ENCODE data around the gene DYRK1B. TPM values are rescaled to one million over a fixed set of nuclear protein-coding genes. Genes with fewer than 3 reads are reported as not detected.

Gene DYRK1B
- total RNA-seq, 1 donor from 2014 or later = 31.7 TPM

DNA sequence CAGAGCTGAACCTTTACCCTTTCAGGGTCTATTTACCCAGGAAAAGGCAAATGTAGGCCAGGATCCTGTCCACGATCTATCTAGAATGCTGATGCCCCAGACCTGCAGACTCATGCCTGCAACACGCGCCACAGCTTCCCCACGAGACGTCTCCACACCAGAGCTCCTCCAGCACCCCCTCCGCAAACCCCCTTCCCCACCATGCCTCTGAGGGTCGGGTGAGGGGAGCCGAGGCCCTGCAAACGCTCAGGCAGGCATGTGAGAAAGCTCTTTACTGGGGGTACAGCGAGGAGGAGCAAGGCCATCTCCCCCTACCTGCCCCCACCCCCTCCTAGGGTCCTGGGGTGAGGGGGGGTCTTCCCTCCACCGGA lies 8.9 kb downstream of the DYRK1B start:
- Mint-ChIP-seq H3K36me3 (ENCODE audit: unreplicated experiment) (peaks cover 22% of the 10 kb centered on the region), H3K4me3 (ENCODE audit: unreplicated experiment) (no peak overlapping the region), H3K9me3 (ENCODE audit: unreplicated experiment) (no peaks in the 10 kb centered on the region), H3K4me1 (ENCODE audit: unreplicated experiment) (no peaks in the 10 kb centered on the region), H3K27me3 (ENCODE audit: unreplicated experiment) (no peaks in the 10 kb centered on the region), H3K27ac (ENCODE audit: unreplicated experiment) (no peak overlapping the region)
- DNase-seq (ENCODE audit: extremely low spot score, unreplicated experiment) = no peak
- no peak for TF ChIP-seq CTCF (IDR thresholded peaks at IDR 0.05)

DNA sequence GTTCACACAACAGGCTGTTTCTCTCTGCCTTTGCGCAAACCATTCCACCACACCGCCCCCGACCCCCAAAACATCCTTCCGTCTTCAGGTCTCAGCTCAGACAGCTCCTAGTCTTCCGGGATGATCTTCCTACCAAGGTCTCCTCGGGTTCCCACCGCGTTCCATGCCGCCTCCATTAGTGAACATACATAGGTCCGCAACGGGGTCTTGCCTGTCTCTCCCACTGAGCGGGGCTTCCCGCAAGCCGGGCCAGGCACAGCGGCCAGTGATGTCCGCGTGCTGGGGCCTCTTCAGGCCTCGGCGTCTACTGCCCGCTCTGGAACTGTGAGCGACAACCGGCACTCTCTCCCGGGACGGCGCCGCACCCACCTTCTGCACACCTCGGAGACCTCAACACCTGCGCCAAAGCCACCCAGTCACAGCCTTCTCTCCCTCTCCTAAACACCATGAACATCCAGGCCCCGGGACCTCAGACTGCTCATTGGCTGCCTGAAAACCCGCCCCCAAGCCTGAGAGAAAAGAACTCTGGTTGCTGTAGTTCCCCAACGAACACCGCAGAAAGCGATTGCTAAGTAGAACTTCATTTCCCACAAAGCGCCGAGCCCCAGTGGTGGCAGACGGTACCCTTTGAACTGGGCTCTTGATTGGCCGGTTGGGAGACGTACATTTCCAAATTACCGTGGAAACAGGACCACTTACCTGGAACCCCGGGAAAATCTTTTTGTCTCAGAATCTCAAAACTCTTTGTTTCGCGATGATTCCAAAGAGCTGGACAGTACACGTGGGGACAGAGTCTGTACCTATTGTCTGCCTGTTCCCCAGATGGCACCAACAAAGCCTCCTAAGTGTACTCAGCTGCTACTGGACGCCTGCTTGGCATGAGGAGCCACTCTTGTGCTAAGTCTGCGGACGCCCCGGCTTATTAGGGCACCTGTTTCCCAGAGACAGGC lies 9.5 kb downstream of the DYRK1B start:
- Mint-ChIP-seq H3K9me3 (ENCODE audit: unreplicated experiment) (no peaks in the 10 kb centered on the region), H3K27ac (ENCODE audit: unreplicated experiment) (no peak overlapping the region), H3K27me3 (ENCODE audit: unreplicated experiment) (no peaks in the 10 kb centered on the region), H3K36me3 (ENCODE audit: unreplicated experiment) (peaks cover 19% of the 10 kb centered on the region), H3K4me3 (ENCODE audit: unreplicated experiment) (no peak overlapping the region), H3K4me1 (ENCODE audit: unreplicated experiment) (no peaks in the 10 kb centered on the region)
- peak; percentile 92 for DNase-seq (ENCODE audit: extremely low spot score, unreplicated experiment)
- TF ChIP-seq CTCF (IDR thresholded peaks at IDR 0.05) = no peak

DNA sequence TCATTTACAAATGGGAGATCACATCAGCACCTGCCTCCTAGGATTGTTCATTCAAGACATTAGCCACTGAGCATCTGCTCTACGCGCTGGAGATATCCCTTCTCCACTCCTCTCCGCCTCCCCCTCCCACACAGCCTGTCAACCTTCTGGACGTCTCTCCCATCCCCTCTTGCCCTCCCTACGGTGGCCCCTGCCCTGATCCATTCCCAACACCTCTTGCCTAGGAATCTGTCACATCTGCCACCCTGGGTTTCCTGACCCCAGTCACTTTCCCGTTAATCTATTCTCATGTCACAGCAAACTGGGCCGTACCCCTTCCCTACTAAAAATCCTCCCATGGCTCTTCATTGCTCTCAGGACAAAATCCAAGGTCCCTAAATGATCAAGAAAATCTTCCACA lies 10.3 kb downstream of the DYRK1B start:
- Mint-ChIP-seq H3K27ac (ENCODE audit: unreplicated experiment) (no peak overlapping the region), H3K27me3 (ENCODE audit: unreplicated experiment) (no peaks in the 10 kb centered on the region), H3K9me3 (ENCODE audit: unreplicated experiment) (no peaks in the 10 kb centered on the region), H3K4me3 (ENCODE audit: unreplicated experiment) (no peak overlapping the region), H3K4me1 (ENCODE audit: unreplicated experiment) (no peaks in the 10 kb centered on the region), H3K36me3 (ENCODE audit: unreplicated experiment) (peaks cover 14% of the 10 kb centered on the region)
- TF ChIP-seq CTCF (IDR thresholded peaks at IDR 0.05) = no peak
- no peak for DNase-seq (ENCODE audit: extremely low spot score, unreplicated experiment)

- no peak overlapping the region for H3K4me3 Mint-ChIP-seq (ENCODE audit: unreplicated experiment)
- H3K36me3 Mint-ChIP-seq (ENCODE audit: unreplicated experiment) = peaks cover 10% of the 10 kb centered on the region
- no peaks in the 10 kb centered on the region for H3K9me3 Mint-ChIP-seq (ENCODE audit: unreplicated experiment)
- H3K27me3 Mint-ChIP-seq (ENCODE audit: unreplicated experiment) = no peaks in the 10 kb centered on the region
- TF ChIP-seq CTCF (IDR thresholded peaks at IDR 0.05) = no peak
- DNase-seq (ENCODE audit: extremely low spot score, unreplicated experiment) = no peak
- H3K27ac Mint-ChIP-seq (ENCODE audit: unreplicated experiment) = no peak overlapping the region
- no peaks in the 10 kb centered on the region for H3K4me1 Mint-ChIP-seq (ENCODE audit: unreplicated experiment)
These were observed 13.3 kb downstream of the DYRK1B start for GRCh38 chr19:39820696-39821095.

GRCh38 chr19:39819786-39820185 lies 14.2 kb downstream of the DYRK1B start:
- no peak for TF ChIP-seq CTCF (IDR thresholded peaks at IDR 0.05)
- Mint-ChIP-seq H3K4me1 (ENCODE audit: unreplicated experiment) (peaks cover 2% of the 10 kb centered on the region), H3K36me3 (ENCODE audit: unreplicated experiment) (peaks cover 10% of the 10 kb centered on the region), H3K27me3 (ENCODE audit: unreplicated experiment) (no peaks in the 10 kb centered on the region), H3K9me3 (ENCODE audit: unreplicated experiment) (no peaks in the 10 kb centered on the region), H3K27ac (ENCODE audit: unreplicated experiment) (no peak overlapping the region), H3K4me3 (ENCODE audit: unreplicated experiment) (no peak overlapping the region)
- DNase-seq (ENCODE audit: extremely low spot score, unreplicated experiment) = no peak
